ENCODE measurements around the gene MSI2.

DNA sequence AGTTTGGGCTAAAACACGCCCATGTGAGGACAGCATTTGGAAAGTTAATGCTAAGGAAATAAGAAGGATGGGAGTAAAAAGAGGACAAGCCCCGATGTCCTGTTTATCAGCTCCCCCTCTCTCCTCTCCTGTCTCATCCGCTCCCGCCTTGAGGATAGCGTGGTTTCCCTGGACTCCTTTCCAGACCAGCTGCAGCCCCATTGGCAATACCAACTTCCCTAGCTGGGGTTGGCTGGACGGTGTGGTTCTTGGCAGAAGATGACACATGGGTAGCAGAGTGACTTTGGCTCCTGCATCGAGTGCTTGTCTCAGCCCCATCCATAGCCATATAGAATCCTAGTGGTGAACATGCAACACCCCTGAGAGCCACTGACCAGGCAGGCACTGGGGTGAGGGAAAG, 302.9 kb downstream of the MSI2 start:
- TF ChIP-seq CTCF (IDR thresholded peaks at IDR 0.05) (no peak), POLR2A (IDR thresholded peaks at IDR 0.05) (no peak)
